Endothelial cell (in vitro differentiated cells): Measurements from ENCODE around the gene WDR81. TPM values are rescaled to one million over a fixed set of nuclear protein-coding genes. Genes with fewer than 3 reads are reported as not detected.
"Not testable (repeated sequence)": the region's sequence is repeated elsewhere in the genome, so short reads cannot be mapped to it uniquely, and the experiment has no call there.

Experiments
- DNase-seq: peaks from one replicate; pipeline ENCODE4 v3.0.0; 2021; ENCODE audit warnings: low spot score
- H3K27ac Mint-ChIP-seq: one replicate; pipeline ENCODE4 v1.8.0; 2021; ENCODE audit warnings: mixed read lengths, inconsistent platforms; ENCODE audit not compliant: unreplicated experiment
- H3K27me3 Mint-ChIP-seq: one replicate; pipeline ENCODE4 v1.8.0; 2021; ENCODE audit warnings: mild to moderate bottlenecking, moderate library complexity, mixed read lengths, inconsistent platforms; ENCODE audit not compliant: unreplicated experiment
- H3K36me3 Mint-ChIP-seq: one replicate; pipeline ENCODE4 v1.8.0; 2021; ENCODE audit warnings: mild to moderate bottlenecking, low read depth, mixed read lengths, inconsistent platforms; ENCODE audit not compliant: unreplicated experiment
- H3K4me1 Mint-ChIP-seq: one replicate; pipeline ENCODE4 v1.8.0; 2021; ENCODE audit warnings: mild to moderate bottlenecking, mixed read lengths, inconsistent platforms; ENCODE audit not compliant: unreplicated experiment
- H3K4me3 Mint-ChIP-seq: one replicate; pipeline ENCODE4 v1.8.0; 2021; ENCODE audit warnings: mild to moderate bottlenecking, mixed read lengths, inconsistent platforms; ENCODE audit not compliant: unreplicated experiment
- H3K9me3 Mint-ChIP-seq: one replicate; pipeline ENCODE4 v1.8.0; 2021; ENCODE audit warnings: mixed read lengths, inconsistent platforms; ENCODE audit not compliant: unreplicated experiment
- CTCF ChIP-seq: fragments of 200-600 bp; sonication (generic); IDR thresholded peaks from one replicate; pipeline ENCODE4 v1.5.0; 2021; ENCODE audit warnings: antibody characterized with exemption; ENCODE audit not compliant: unreplicated experiment
- total RNA-seq: library from RNA; stranded (reverse); fragmentation: NEBNext Ultra II Directional; extraction: Animal tissue kit (Norgen Biotek cat#: 25700); gene quantifications from one replicate; pipeline ENCODE4 v1.2.1, GENCODE V29; 2021; ENCODE audit not compliant: unreplicated experiment

Gene WDR81
- total RNA-seq, 1 donor from 2014 or later: 20.0 TPM

GRCh38 chr17:1735834-1736347 lies 11.4 kb downstream of the WDR81 start:
- no peaks in the 10 kb centered on the region for H3K4me1 Mint-ChIP-seq
- H3K36me3 Mint-ChIP-seq: peaks cover 12% of the 10 kb centered on the region
- no peak for DNase-seq
- no peaks in the 10 kb centered on the region for H3K9me3 Mint-ChIP-seq
- H3K27ac Mint-ChIP-seq: no peak overlapping the region
- H3K27me3 Mint-ChIP-seq: peaks cover 11% of the 10 kb centered on the region
- no peak overlapping the region for H3K4me3 Mint-ChIP-seq
- no peak for TF ChIP-seq CTCF

- Mint-ChIP-seq H3K27me3 (peaks cover 11% of the 10 kb centered on the region), H3K36me3 (peaks cover 12% of the 10 kb centered on the region), H3K9me3 (no peaks in the 10 kb centered on the region), H3K27ac (no peak overlapping the region), H3K4me3 (peak overlapping the region; percentile 7), H3K4me1 (no peaks in the 10 kb centered on the region)
- no peak for TF ChIP-seq CTCF
- no peak for DNase-seq
These were observed 12.1 kb downstream of the WDR81 start for GRCh38 chr17:1736348-1737281.

GRCh38 chr17:1737531-1738291 lies 13.2 kb downstream of the WDR81 start:
- Mint-ChIP-seq H3K9me3 (no peaks in the 10 kb centered on the region), H3K27ac (no peak overlapping the region), H3K36me3 (peaks cover 12% of the 10 kb centered on the region), H3K27me3 (peaks cover 11% of the 10 kb centered on the region), H3K4me1 (no peaks in the 10 kb centered on the region), H3K4me3 (no peak overlapping the region)
- no peak for DNase-seq
- no peak for TF ChIP-seq CTCF

- not testable (repeated sequence) for H3K4me1 Mint-ChIP-seq, H3K4me3 Mint-ChIP-seq, DNase-seq, H3K27ac Mint-ChIP-seq, H3K36me3 Mint-ChIP-seq, H3K9me3 Mint-ChIP-seq
- peaks cover 12% of the 10 kb centered on the region for H3K27me3 Mint-ChIP-seq
These were observed 17.4 kb downstream of the WDR81 start for GRCh38 chr17:1741899-1742298.

- Mint-ChIP-seq H3K36me3 (peaks cover 3% of the 10 kb centered on the region), H3K27me3 (peaks cover 8% of the 10 kb centered on the region), H3K9me3 (no peaks in the 10 kb centered on the region), H3K4me3 (no peak within 1 kb of the TSS), H3K27ac (no peak within 1 kb of the TSS), H3K4me1 (no peaks in the 10 kb centered on the region)
- DNase-seq: no peak
- TF ChIP-seq CTCF: no peak
These were observed 18.0 kb downstream of the WDR81 start, which contains the start of gene SERPINF2 for GRCh38 chr17:1742371-1743087. Gene SERPINF2, plus strand, starts transcription at chr17:1742871. Its CDS starts 2,125 bp downstream, at chr17:1744996.
